Retinal pigment epithelial cell (primary cell): Measurements from ENCODE around the gene PRSS22.

Experiments used
- DNase-seq: peaks from one replicate; pipeline ENCODE4 v3.0.0-alpha.2; 2010; ENCODE audit warnings: low read depth
- H3K4me3 ChIP-seq: 2 replicates; pipeline ENCODE4 v1.5.1; 2011; ENCODE audit warnings: mild to moderate bottlenecking, low read length, control low read depth, moderate library complexity
- TF ChIP-seq, protein P1 (sequence below): conservative IDR thresholded peaks from 2 replicates; pipeline ENCODE4 v1.5.1; 2011; ENCODE audit warnings: low read depth, low read length, control low read depth, inconsistent platforms

Gene PRSS22

DNA sequence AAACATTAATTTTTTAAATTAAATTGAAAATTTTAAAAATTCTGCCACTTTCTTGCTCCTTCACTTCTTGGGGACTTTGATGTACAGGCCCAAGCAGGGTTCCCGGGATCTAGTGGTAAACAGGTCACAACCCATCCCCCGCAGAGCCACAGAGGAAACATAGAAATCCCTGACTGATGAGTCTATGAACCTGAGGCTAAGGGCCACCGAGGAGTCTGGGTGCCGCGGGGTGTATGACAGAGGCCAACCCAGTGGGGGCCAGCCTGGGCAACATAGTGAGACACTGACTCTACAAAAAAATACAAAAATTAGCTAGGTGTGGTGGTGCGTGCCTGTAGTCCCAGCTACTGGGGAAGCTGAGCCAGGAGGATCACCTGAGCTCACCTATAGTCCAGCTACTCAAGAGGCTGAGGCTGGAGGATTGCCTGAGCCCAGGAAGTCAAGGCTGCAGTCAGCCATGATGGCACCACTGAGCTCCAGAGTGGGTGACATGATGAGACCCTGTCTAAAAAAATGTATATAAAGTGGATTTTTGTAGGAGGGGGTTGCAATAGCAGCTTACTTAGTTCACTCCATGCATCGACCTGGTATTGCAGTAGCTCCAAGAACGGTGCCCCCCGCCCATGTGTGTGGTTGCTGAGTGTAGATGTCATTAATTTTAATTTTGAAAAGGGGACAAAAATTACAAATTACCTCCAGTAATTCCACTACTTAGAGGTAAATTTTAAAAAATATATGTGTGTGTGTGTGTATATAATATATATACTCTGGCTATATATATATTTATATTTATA lies 44.6 kb upstream of the PRSS22 start:
- TF ChIP-seq, protein P1, sequence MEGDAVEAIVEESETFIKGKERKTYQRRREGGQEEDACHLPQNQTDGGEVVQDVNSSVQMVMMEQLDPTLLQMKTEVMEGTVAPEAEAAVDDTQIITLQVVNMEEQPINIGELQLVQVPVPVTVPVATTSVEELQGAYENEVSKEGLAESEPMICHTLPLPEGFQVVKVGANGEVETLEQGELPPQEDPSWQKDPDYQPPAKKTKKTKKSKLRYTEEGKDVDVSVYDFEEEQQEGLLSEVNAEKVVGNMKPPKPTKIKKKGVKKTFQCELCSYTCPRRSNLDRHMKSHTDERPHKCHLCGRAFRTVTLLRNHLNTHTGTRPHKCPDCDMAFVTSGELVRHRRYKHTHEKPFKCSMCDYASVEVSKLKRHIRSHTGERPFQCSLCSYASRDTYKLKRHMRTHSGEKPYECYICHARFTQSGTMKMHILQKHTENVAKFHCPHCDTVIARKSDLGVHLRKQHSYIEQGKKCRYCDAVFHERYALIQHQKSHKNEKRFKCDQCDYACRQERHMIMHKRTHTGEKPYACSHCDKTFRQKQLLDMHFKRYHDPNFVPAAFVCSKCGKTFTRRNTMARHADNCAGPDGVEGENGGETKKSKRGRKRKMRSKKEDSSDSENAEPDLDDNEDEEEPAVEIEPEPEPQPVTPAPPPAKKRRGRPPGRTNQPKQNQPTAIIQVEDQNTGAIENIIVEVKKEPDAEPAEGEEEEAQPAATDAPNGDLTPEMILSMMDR = no peak
- H3K4me3 ChIP-seq = no peak overlapping the region
- no peak for DNase-seq

DNA sequence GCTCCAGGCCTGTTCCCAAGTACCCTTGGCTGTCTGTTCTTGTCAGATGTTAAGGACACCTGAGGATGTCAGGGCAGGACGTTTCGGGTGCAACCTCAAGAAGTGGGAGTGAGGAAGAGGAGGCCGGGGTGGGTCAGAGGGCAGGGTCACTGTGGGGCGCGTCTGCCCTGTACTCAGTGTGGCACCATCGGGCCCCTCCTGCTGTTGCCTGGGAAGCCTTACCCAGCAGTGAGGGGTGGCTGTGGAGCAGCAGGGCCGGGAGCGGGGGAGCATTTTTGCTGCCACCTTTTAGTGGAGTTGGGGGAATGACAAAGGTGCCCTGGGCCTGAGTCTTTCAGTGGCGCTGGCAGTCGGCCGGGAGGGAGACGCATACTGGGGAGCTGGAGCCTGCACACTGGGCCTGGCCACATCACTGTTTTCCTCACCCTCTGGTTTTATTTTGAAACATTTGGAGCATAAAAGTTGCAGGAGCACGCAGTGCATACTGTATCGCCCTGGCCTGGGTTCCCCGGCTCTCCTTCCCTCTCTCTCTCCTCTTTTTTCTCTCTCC lies 42.6 kb upstream of the PRSS22 start:
- TF ChIP-seq, protein P1 = no peak
- no peak for DNase-seq
- no peak overlapping the region for H3K4me3 ChIP-seq

- TF ChIP-seq, protein P1 = no peak
- no peak overlapping the region for H3K4me3 ChIP-seq
- no peak for DNase-seq
Observed at GRCh38 chr16:2899564-2900072, 41.6 kb upstream of the PRSS22 start.

DNA sequence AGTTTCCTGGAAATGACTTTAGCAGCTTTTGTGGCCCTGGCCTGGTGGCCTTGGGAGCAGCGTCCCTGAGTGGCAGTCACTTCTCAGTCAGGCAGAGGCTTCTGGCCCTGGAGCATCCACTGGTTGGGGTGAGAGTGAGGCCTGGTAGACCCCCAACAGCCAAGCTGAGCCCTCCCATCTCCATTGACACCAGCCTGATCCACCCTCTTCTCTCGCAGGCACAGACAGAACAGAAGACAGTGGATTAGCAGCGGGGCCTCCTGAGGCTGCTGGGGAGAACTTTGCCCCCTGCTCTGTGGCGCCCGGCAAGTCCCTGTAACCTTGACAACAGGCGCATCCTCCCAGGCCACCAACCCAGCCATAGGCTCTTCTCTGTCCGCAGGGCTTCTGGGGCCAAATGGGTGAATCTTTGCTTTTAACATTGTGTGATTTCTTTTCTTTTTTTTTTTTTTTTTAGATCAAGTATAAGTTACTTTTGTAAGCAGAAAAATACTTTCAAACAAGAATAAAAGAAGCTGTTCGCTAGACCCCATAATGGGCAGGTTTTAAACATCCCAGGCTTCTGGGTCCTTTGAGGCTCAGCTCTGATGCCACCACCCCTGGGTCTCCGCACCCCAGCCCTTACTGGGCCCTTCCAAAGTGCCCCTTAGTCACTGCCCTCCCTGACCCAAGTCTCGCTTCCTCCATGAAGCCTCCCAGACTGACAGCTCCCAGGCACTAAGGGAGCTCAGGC lies 41.0 kb upstream of the PRSS22 start:
- H3K4me3 ChIP-seq = no peak overlapping the region
- TF ChIP-seq, protein P1 = no peak
- DNase-seq = no peak

DNA sequence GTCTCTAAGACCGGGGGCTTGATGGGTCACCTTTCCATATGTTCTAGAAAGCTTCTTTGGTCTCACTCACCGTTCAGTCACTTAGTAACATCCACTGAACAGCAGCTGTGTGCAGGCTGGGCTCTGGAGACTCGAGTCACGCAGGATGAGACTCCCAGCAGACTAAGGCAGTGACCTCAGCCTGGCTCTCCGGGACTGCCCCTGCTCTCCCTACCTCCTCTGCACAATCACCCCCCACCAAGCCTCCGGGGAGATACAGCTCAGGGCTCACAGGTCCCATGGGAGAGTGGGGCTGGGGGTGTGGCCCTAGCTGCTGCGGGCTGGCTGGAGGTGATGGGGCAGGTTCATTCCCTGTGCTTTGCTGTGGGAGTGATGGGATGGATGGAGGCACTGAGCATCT lies 39.1 kb upstream of the PRSS22 start:
- DNase-seq = no peak
- TF ChIP-seq, protein P1 = no peak
- no peak overlapping the region for H3K4me3 ChIP-seq

- TF ChIP-seq, protein P1 = no peak
- no peak overlapping the region for H3K4me3 ChIP-seq
- DNase-seq = no peak
Observed at GRCh38 chr16:2896480-2897010, 38.6 kb upstream of the PRSS22 start.
